Left forelimb (tissue), 1 donor: ENCODE results near the gene ABCC1.
"Not testable (repeated sequence)": the region's sequence is repeated elsewhere in the genome, so short reads cannot be mapped to it uniquely, and the experiment has no call there.

Experiments
- DNase-seq: peaks from one replicate; pipeline ENCODE4 v3.0.0-alpha.2; 2018; ENCODE audit warnings: low spot score

ABCC1 gene

DNA sequence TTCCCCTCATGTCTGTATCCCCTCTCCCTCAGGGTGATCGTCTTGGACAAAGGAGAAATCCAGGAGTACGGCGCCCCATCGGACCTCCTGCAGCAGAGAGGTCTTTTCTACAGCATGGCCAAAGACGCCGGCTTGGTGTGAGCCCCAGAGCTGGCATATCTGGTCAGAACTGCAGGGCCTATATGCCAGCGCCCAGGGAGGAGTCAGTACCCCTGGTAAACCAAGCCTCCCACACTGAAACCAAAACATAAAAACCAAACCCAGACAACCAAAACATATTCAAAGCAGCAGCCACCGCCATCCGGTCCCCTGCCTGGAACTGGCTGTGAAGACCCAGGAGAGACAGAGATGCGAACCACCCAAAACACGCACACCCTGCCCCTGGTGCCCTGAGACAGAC is 191.7 kb downstream of the ABCC1 start:
- DNase-seq: no peak

DNA sequence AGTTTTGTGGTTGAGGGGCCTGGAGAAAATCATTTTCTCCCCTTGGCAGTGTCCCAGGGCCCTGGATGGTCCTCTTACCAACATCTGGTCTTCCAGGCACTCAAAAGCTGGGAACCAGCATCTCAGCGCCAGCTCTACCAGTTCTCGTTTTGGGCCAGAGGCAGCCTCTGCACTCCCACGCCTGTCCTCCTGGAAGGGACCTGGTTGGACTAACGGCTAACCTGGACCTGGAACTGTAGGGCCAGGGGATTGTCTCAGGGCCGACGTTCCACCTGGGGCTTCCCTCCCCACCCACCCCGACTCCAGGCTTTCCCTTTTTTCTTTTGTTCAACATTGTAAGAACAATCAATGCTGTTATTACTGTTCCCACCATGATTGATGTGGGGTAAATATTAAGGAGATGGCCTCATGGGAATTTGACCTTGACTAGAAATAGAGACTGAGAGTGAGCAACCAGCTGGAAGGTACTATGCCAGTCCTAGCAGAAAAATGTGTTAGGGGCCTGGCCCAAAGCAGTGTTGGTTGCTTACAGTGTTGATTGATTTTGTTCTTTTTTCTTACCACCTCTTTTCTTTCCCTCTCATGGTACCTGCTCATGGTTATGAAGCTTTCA is 192.5 kb downstream of the ABCC1 start:
- no peak for DNase-seq

DNA sequence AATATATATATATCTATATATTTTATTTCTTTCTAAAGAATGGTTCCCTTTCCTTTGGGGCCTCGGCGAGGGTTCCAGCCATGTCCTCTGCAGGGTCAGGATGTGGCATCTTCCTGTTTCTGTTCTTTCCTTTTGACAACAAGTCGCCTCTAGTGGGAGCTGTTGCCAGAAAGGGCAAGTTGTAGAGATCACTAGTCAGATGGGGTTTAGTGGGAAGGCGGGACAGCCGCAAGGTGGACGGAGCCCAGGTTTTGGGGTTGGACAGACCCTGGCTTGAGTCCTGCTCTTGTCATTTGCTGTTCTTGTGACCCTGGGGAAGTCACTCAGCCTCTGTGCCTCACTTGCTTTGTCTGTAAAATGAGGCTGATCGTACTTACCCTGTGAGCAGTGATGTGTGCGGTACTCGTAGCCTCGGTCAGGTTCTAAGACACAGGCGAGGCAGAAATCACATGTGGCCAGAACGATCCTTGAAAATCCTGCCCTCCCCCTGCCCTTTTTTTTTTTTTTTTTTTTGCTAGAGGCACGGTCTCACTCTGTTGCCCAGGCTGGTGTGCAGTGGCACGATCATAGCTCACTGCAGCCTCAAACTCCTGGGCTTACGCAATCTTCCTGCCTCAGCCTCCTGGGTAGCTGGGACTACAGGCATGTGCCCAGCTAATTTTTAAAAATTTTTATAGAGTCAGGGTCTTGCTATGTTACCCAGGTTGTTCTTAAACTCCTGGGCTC is 193.8 kb downstream of the ABCC1 start:
- no peak for DNase-seq

DNA sequence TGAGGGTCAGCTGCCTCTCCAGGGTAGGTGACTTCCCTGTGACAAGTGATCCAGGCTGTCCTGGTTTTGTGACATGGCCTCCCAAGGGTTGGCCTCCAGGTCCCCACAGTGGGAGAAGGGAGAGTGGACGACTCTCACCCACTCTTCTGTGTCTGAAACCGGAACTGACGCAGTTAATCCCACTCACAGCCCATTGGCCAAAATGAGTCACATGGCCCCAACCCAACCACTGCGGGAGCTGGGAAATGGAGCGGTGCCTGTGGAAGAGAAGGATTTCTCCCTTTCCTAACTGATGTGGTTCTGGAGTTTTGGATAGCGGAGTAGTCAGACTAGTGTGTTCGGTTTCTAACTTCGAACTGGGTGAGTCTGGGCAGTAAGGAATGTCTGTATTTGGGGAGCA is 194.5 kb downstream of the ABCC1 start:
- DNase-seq: no peak

DNA sequence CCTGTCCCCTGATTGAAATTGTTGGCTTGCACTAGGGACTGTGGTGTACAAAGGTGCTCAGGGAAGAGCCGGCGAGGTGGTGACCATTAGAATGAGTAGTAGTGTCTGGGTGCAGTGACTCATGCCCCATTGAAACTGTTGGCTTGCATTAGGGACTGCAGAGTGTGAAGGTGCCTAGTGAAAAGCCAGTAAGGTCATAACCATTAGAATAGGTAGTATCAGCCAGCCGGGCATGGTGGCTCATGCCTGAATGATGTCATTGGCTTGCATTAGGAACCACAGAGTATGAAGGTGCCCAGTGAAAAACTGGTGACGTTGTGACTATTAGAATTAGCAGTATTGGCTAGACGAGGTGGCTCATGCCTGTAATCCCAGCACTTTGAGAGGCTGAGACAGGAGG is 195.0 kb downstream of the ABCC1 start:
- DNase-seq: no peak

DNA sequence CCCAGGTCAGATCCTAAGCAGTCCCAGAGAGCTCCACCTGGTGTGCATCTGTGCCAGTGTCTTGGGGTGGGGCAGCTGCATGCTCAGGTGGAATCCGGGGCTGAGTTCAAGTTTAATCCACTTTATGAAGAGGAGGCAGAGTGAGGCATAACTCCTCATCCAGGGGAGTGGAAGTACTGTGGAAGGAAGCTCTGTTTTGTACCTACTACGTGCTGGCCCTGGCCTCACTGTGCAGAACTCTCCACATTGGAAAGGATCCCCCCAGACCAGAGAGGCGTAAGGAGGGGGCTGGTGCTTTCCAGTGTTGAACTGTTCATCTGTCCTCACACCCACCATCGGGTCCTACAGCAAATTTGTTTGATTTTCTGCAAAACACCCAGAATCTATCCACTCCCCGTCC is 195.9 kb downstream of the ABCC1 start:
- DNase-seq: no peak

DNA sequence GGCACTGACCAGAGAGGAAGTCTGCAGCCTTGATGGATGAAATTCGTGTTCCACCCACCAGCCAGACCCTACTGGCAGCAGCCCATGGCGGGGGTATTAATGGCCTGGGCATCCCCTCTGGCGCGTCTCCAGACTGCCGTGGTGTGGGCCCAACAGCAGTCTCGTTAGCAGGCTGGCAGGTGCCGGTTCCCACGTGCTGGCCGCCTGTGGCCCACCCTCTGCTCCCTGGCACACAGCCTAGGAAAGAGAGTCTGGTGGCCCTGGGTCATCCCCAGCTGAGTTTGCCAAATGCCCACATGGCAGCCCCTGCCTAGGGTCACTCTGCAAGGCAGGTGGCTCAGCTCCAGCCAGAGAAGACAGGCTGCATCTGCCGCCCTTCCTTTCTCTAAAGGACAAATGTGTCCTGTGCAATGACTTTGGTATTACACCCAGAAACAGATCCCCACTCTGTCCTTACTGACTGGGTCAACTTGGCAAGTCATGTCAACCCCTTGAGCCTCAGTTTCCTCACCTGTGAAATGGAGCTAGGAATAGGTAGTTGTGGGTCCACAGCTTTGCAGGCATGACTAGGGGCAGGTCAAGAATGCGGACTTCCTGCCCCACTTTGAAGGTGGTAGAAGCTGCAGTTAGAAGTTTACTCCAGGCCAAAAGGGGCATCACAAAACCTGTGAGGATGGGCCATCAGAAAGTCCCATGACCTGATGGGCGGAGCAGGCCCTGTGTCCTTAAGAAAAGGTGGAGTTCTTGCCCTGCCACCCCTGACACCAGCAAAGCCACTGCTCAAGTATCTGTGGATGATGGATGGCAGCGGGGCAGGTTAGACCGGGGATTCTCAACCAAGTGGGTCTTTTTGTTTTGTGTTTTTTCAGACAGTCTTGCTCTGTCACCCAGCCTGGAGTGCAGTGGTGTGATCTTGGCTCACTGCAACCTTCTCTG is 197.2 kb downstream of the ABCC1 start:
- DNase-seq: no peak

DNA sequence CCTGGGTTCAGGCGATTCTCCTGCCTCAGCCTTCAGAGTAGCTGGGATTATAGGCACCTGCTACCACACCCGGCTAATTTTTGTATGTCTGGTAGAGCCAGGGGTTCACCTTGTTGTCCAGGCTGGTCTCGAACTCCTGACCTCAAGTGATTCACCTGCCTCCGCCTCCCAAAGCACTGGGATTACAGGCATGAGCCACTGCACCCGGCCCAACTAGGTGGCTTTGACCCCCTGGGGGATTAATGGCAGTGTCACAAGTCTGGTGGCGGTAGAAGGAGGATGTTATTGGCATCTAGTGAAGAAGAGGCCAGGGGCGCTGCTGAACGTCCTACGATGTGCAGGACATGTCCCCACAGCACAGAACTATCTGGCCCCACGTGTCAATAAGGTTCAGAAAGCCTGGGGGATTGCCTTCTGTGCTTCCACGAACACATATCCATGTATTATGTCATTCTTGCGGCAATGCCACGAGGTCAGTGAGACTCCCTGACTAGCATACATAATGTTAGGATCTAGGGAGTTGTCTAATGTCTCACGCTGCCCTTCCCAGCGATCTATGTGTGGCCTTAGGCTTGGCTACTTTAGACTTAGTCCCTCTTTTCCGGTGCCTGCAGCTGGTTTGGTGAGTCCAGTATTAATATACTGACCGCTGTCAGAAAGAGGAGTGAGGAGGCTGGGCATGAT is 198.0 kb downstream of the ABCC1 start:
- DNase-seq: no peak

DNA sequence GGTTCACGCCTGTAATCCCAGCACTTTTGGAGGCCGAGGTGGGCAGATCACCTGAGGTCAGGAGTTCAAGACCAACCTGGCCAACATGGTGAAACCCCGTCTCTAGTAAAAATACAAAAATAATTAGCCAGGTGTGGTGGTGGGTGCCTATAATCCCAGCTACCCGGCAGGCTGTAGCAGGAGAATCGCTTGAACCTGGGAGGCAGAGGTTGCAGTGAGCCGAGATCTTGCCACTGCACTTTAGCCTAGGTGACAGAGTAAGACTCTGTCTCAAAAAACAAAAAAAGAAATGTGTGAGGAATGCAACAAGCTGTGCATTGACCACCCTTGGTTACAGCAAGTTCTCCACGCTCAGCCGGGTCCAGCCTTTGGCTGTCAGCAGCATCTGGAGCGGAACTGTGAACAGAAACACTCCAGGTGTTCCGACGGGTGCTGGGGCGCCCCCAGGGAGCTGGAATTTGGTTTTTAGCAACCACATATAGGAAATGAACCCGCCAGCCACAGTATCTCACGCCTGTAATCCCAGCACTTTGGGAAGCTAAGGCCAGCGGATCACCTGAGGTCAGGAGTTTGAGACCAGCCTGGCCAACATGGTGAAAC is 198.7 kb downstream of the ABCC1 start:
- not testable (repeated sequence) for DNase-seq

DNA sequence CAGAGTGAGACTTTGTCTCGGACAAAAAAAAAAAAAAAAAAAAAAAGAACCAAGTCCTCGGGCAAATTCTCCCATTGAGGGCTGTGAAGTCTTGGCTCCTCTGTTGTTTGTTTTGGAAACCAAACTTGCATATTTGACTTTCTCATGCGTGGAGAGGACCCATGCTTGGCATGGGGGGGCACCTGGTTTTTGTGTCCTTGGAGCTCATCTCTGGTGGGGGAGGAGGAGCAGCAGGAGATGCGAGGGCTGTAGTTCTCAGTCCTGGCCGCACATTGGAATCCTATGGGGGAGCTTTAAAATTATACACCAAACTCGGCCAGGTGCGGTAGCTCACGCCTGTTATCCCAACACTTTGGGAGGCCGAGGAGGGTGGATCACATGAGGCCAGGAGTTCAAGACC is 199.3 kb downstream of the ABCC1 start:
- DNase-seq: no peak

DNA sequence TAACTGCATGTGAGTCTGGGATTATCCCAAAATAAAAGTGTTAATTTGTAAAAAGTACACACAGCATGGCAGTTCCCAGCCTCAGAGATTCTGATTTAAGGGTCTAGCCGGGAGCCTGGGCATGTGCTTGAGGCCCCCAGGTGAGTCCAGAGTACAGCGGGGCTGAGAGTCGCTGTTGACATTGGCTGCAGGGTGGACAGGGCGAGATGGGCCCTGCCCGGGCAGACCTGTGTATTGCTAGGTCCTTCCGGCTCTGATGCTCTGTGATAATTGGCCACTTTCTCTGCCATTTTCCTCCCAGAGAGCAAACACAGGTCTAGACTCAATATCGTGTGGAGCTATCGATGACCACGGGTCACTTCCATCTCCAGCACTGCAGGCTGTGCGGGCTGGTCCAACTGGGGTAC is 200.3 kb downstream of the ABCC1 start:
- DNase-seq: no peak

DNA sequence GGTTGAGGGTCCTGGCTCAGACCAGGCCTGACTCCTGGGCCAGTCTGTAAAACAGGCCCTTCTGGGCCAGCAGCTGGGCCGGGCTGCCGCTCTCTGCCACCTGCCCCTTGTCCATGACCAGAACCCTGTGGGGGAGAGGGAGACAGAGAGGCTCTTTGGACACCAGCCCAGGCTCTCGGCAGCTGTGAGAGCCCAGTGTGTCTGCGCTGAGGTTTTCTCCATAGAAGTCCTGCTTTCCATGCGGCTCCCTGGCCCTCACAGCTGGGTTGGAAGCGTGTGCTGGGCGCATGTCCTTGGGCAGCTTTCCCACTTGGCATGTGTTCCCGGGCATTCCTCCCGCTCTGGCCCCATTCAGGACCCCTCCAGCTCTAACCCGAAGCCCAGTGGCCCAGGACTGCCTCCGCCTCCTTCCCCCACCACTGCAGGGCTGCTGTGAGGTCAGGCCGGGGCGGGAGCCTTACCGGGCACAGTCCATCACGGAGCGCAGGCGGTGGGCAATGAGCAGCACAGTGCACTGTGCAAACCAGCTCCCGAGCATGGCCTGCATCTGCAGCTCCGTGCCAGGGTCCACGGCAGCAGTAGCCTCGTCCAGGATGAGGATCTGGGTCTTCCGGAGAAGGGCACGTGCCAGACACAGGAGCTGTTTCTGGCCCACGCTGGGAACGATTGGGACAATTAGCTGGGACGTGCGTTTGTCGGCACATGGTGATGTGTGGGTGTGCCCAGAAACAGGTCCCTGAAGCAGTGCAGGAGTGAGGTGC is 200.9 kb downstream of the ABCC1 start:
- DNase-seq: peak; percentile 86

DNA sequence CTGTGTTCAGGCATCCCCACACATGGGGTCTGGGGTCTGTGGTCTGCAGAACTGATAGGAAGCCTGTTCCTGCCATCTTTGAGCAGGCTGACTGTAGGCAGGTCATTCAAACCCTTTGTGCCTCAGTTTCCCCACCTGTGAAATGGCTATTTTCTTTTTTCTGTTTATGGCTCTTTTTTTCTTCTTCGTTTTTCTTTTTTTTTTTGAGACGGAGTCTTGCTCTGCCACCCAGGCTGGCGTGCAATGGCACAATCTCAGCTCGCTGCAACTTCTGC is 201.4 kb downstream of the ABCC1 start:
- DNase-seq: no peak

DNA sequence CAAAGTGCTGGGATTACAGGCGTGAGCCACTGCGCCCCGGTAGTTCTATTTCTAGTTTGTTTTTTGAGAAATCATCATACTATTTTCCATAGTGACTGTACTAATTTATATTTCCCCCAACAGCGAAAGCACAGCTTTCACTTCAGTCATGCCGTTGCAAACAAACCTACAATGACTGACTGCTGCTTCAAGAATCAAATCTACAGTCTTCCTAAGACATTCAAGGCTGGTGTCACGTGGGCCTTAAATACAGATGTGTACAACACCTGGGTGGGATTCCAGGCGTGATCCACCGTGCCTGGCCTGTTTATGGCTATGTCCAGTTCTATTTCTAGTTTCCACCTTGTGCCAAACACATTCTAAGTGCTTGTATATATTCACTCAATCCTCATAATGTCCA is 201.9 kb downstream of the ABCC1 start:
- DNase-seq: no peak

DNA sequence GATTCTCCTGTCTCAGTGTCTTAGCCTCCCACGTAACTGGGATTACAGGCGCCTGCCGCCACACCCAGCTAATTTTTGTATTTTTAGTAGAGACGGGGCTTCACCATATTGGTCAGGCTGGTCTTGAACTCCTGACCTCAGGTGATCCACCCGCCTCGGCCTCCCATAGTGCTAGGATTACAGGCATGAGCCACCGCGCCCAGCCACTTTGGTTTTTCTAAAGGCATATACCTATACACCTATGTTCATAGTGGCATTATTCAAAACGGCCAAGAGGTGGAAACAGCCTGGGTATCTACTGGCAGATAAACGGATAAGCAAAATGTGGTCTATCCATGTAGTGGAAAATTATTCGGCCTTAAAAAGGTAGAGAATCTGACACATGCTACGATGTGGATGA is 203.6 kb downstream of the ABCC1 start:
- not testable (repeated sequence) for DNase-seq

DNA sequence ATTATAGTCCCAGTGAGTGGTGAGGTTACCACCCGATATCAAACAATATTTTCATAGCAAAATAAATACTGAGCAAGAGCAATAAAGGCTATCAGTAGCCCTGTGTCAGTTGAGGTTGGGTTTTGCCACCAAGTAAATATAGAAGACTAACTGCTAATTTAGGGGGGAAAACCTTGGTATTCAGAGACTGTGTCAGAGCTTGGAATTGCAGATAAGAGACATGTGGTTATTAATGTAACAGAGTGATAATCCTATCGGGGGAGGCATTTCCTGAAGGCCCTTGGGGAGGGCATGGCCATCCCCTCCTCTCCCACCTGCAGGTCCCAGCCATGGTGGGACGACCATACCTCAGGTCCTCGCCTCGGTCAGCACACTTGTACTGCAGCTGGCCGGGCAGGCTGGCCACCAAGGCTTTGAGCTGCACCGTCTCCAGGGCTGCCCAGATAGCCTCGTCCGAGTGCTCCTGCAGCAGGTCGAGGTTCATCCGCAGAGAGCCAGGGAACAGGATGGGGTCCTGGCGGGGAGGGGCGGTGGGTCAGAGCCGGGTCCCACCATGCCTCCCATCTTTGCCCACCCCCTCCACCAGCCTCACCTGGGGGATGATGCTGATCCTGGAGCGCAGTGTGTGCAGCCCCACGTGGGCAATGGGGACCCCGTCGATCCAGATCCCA is 205.0 kb downstream of the ABCC1 start:
- DNase-seq: no peak

DNA sequence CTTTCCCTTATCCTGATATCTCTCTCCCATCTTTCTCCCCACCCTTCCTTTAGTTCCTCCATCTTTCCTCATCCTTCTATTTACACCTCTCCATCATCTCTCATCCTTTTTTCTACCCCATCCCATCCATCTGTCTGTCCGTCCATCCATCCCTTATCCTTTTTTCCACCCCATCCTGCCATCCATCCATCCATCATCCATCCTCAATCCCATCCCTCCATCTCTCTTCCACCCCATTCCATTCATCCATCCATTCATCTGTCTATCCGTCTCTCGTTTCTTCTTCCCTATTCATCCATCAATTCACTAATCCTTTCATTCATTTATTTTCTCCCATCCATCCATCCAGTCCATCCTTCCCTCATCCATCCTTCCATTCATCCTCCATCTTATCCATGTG is 205.8 kb downstream of the ABCC1 start:
- DNase-seq: no peak

DNA sequence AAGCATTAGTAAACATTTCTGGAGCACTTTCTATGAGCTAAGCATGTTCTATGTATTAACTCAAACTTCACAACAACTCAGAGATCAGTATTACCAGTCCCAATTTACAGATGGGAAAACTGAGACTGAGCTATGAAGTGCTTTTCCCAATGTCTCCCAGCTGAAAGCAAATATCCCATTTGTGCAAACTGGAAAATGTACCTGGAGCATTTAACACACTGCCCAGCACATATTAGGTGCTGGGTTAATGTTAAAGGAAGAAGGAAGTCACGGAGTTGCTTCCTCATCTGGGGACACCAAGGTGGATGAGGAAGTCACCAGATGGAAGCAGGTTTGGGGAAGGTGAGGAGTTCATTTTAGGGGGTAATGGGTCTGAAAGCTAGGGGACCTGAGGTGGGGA is 207.8 kb downstream of the ABCC1 start:
- DNase-seq: no peak

DNA sequence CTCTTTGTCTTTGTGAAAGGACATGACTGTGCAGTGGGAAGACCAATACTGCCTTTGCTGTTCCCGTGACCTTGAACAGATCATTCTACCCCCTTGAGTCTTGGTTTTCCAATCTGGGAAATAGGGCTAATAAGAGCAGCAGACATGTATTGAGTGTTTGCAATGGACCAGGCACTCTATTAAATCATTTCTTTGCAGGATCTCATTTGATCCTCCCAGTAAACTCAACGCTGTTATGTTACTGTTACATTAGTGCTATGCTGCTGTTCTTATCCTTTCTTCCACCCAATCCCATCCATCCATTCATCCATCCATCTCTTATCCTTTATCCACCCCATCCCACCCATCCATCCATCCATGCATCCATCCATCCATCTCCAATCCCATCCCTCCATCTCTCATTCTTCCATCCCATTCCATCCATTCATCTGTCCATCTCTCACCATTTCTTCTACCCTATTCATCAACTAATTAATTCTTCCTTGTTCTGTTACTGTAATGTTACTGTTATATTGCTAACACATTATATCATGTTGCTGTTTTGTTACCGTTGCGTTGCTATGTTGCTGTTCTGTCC is 208.8 kb downstream of the ABCC1 start:
- no peak for DNase-seq

DNA sequence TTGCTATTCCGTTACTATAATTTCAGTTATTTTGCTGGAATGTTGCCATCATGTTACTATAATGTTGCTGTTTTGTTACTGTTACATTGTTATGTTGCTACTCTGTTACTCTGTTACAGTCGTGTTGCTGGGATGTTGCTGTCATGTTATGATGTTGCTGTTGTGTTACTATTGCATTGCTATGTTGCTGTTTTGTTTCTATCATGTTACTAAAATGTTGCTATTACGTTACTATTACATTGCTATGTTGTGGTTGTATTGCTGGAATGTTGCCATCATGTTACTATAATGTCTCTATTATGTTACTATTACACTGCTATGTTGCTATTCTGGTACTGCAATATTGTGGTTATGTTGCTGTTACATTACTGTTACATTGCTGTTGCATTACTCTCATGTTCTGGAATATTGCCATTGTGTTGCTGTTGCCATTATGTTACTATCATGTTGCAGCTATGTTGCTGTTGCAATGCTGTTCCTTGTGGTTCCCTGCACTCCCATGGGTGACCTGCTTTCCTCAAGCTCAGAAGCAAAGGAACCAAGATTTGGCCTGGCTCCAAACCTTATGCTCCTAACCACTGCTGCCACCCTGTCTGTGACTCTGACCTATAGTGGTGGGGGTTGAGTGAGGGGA is 209.4 kb downstream of the ABCC1 start:
- no peak for DNase-seq
